RKO (cell line): Measurements from ENCODE around the gene MPZL2.

Experiments used
- DNase-seq: peaks from one replicate; pipeline ENCODE4 v3.0.0-alpha.2; 2016; ENCODE audit warnings: low spot score

Gene MPZL2

DNA sequence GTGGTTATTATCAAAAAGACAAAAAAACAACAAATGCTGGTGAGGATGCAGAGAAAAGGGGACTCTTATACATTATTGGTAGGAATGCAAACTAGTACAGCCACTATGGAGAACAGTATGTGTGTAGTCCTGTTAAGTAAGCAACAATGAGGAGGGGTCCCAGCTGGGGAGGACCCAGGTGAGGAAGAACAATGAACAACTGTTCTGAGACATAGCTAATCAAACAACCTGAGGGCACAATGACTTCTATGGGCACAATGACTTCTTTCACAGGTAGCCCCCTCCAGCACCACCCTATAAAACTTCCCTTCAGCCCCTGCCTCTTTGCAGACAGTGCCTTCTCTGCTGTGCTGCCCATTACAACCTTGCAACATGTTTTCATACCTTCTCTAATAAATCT is 44.9 kb downstream of the MPZL2 start:
- DNase-seq = no peak

DNA sequence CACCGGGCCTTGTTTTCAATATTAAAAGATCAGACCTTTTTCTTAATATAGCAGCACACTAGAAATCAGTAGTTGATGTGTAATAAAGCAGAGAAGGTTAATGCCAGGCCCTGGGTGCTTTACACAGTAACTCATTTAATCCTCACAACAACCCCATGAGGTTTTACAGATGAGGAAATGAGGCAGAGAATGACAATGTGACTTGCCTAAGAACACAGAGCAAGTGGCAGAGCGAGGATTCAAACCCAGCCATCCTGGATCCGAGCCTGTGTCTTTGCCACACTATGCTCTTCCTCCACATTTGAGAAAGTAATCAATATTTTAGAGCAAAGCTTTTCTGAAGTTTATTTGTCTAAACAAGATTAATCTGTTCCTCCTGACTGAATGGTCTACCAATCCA is 46.5 kb downstream of the MPZL2 start:
- DNase-seq = no peak

- DNase-seq = no peak
Observed at GRCh38 chr11:118216621-118217481, 47.2 kb downstream of the MPZL2 start.

DNA sequence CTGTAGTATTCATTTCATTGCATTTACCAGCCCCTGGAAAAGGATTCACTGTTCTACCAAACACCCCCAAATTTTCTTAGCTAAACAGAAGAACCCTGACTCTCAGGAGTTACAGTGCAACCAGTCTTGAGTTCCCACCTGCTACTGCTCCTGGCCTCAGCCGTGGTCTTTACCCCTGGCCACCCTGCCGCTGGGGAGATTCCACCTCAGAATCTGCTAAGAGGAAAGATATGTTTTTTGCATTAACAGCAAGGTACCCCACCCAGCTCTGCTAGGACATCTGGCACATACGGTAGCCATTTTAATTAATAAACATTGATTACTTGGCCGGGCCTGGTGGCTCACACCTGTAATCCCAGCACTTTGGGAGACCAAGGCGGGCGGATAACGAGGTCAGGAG is 48.3 kb downstream of the MPZL2 start:
- no peak for DNase-seq

DNA sequence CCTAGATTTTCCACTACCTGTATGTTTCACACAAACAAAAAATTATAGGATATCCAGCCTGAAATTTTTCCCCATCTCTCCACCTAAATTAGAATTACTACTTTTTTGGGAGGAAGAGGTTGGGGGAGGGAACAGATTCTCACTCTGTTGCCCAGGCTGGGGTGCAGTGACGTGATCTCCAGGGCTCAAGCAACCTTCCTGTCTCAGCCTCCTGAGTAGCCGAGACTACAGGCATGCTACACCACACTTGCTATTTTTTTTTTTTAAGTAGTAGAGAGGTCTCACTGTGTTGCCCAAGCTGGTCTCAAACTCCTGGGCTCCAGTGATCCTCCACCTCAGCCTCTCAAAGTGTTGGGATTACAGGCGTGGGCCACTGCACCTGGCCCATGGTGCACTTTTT is 48.8 kb downstream of the MPZL2 start:
- no peak for DNase-seq

GRCh38 chr11:118214210-118214914 is 49.7 kb downstream of the MPZL2 start:
- no peak for DNase-seq

GRCh38 chr11:118213781-118214180 is 50.3 kb downstream of the MPZL2 start:
- DNase-seq = no peak

GRCh38 chr11:118213201-118213600 is 50.9 kb downstream of the MPZL2 start:
- no peak for DNase-seq

GRCh38 chr11:118212781-118213191 is 51.3 kb downstream of the MPZL2 start:
- DNase-seq = no peak

GRCh38 chr11:118212131-118212725 is 51.9 kb downstream of the MPZL2 start:
- no peak for DNase-seq

DNA sequence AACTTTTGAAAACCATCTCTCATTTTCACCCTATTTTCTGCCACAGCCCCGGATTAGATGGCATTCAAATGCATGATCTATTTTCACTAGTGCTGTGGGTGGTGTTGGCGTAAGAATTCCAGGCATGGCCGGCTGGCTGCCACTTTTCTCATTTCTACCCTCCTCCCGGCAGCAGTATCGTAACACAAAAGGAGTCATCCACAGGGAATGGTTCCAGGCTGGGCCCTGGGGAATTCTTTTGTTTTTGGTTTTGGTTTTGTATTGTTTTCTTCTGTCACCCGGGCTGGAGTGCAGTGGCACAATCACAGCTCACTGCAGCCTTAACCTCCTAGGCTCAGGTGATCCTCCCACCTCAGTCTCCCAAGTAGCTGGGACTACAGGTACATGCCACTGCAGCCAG is 53.1 kb downstream of the MPZL2 start:
- no peak for DNase-seq

- DNase-seq = no peak
Observed at GRCh38 chr11:118210323-118210722, 53.8 kb downstream of the MPZL2 start.

DNA sequence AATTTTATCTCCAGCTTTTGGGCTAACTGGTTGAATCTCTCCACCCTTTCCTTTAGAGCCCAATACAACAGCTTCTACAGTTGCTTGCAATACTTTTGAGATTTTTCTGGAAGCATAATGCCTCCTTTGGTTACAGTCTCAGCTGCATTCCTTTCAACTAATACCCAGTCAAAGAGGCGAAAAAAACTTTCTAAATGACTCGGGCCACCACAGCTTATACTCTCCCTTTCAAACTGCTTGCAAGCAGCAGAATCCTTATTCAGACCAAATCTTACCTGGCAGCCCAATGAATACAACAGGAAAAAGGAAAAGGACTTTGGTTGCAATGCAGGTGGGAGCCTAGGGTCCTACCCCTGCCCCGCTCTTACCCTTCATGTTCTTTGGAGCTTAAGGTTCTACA is 55.1 kb downstream of the MPZL2 start:
- no peak for DNase-seq

DNA sequence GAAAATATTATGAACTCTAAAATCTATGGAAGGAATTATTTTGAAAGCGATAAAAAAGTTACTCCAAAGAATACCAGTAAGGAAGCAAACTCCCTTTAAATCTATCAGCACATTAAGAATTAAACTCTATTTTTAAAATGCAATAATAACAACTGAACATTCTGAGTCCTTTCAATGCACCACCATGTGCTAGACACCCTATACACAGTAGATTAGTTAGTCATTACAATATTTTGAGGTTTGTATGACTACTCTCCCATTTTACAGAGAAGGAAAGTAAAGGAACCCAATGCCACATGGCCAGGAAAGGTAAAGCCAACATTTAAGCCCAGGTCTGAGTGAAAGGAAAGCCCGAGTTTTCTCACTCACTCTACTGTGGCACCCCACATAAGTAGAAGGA is 57.0 kb downstream of the MPZL2 start:
- DNase-seq = no peak

GRCh38 chr11:118206391-118207031 is 57.6 kb downstream of the MPZL2 start:
- DNase-seq = no peak

DNA sequence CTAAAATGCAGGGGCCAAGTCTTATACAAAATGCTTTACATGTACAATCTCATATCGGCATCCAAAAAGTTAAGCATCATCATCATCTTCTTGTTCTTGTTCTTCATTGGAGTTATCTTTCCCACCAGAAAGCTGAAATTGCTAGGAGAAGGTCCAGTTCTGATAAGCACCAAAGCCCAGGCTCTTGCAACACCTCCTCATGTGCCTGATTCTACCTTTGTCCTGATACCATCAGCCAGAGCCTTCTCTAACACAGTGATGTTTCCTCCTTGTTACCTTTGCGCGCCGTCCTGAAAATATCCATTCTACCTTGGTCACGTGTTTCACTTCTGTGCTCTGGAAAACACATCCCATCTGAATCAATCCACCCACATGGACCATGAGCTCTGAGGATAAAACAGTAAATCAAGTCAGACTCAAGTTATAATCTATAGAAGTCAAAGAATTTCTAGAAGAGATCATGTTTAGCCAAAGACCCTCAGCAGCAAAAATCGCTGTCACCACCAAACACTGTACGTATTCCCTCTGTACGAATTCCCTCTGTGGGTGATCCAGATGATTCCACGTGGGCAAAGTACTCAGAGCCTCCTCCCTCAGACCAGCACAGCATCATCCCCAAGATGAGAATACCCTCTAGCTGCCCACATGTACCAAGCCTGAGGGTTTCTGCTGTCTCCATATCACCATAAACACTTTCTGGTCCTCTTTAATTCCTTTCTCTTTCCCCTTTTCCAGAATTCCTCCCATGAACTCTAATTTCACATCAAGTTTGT is 58.3 kb downstream of the MPZL2 start:
- DNase-seq = no peak
